IMR-90 (cell line): ENCODE results near the gene RNF213. TPM values are rescaled to one million over a fixed set of nuclear protein-coding genes. Genes with fewer than 3 reads are reported as not detected.

ENCODE experiments used
- ATAC-seq: fragments of 200-7000 bp; cut with Tn5 transposase; 2 replicates; pipeline ENCODE4 v1.9.1; 2020; ENCODE audit warnings: low read depth, mild to moderate bottlenecking, moderate library complexity
- BruUV-seq: library from RNA; stranded (reverse); fragments of 400-500 nt; replicated peaks from 2 replicates; lab custom pipeline; 2021; lab: Mats Ljungman, UMichigan
- CTCF ChIA-PET: fragments of 300-600 bp; formaldehyde crosslinking; extraction: SDS; loops from one replicate; lab custom pipeline; 2021; ENCODE audit warnings: antibody characterized with exemption; lab: Yijun Ruan, JAX
- POLR2A ChIA-PET: fragments of 300-600 bp; sonication (Branson Sonifier 250); formaldehyde crosslinking; loops from one replicate; lab custom pipeline; 2022; ENCODE audit warnings: antibody characterized with exemption; ENCODE audit not compliant: unreplicated experiment; lab: Charles Lee
- DNase-seq: peaks from one replicate; pipeline ENCODE4 v3.0.0; 2013
- H2AFZ ChIP-seq: replicated peaks from 2 replicates; pipeline ENCODE3; 2013; ENCODE audit warnings: low read length, mild to moderate bottlenecking; ENCODE audit not compliant: poor library complexity
- H2AK5ac ChIP-seq: 2 replicates; pipeline ENCODE4 v1.6.1; 2013; ENCODE audit warnings: low read depth, low read length, inconsistent platforms
- H2AK9ac ChIP-seq: replicated peaks from 2 replicates; pipeline ENCODE3; 2013; ENCODE audit warnings: mild to moderate bottlenecking, low read depth, low read length, moderate library complexity; ENCODE audit not compliant: poor library complexity
- H2BK120ac ChIP-seq: 2 replicates; pipeline ENCODE4 v1.6.1; 2013; ENCODE audit warnings: low read depth, low read length, inconsistent platforms
- H2BK15ac ChIP-seq: 3 replicates; pipeline ENCODE4 v1.6.1; 2013; ENCODE audit warnings: low read depth, low read length, inconsistent platforms
- H2BK20ac ChIP-seq: 2 replicates; pipeline ENCODE4 v1.6.1; 2013; ENCODE audit warnings: low read depth, mild to moderate bottlenecking, inconsistent platforms, low read length, moderate library complexity
- H2BK5ac ChIP-seq: 2 replicates; pipeline ENCODE4 v1.6.1; 2013; ENCODE audit warnings: mild to moderate bottlenecking, low read depth, low read length, inconsistent platforms; ENCODE audit not compliant: poor library complexity, severe bottlenecking
- H3K14ac ChIP-seq: replicated peaks from 2 replicates; pipeline ENCODE4 v1.6.1; 2013; ENCODE audit warnings: low read depth, low read length, inconsistent platforms
- H3K18ac ChIP-seq: 2 replicates; pipeline ENCODE4 v1.6.1; 2013; ENCODE audit warnings: low read depth, low read length, control low read depth
- H3K23ac ChIP-seq: 2 replicates; pipeline ENCODE4 v1.6.1; 2013; ENCODE audit warnings: low read depth, low read length, inconsistent platforms
- H3K27ac ChIP-seq: 2 replicates; pipeline ENCODE4 v1.5.1; 2013; ENCODE audit warnings: mild to moderate bottlenecking, control low read depth, low read length; ENCODE audit not compliant: insufficient read depth
- H3K27me3 ChIP-seq: 2 replicates; pipeline ENCODE4 v1.6.1; 2013; ENCODE audit warnings: low read length; ENCODE audit not compliant: control insufficient read depth, insufficient read depth
- H3K36me3 ChIP-seq: 2 replicates; pipeline ENCODE4 v1.6.1; 2013; ENCODE audit warnings: low read length, mixed read lengths; ENCODE audit not compliant: control insufficient read depth, insufficient read depth
- H3K4ac ChIP-seq: 2 replicates; pipeline ENCODE4 v1.6.1; 2013; ENCODE audit warnings: low read depth, low read length, inconsistent platforms
- H3K4me1 ChIP-seq: 2 replicates; pipeline ENCODE4 v1.6.1; 2013; ENCODE audit warnings: low read length, mixed read lengths; ENCODE audit not compliant: control insufficient read depth, insufficient read depth
- H3K4me2 ChIP-seq: 2 replicates; pipeline ENCODE4 v1.6.1; 2013; ENCODE audit warnings: low read depth, mild to moderate bottlenecking, control low read depth, low read length, moderate library complexity
- H3K4me3 ChIP-seq: 2 replicates; pipeline ENCODE4 v1.5.1; 2013; ENCODE audit warnings: low read depth, mild to moderate bottlenecking, control low read depth, low read length, moderate library complexity; ENCODE audit not compliant: insufficient read depth
- H3K56ac ChIP-seq: 2 replicates; pipeline ENCODE4 v1.6.1; 2013; ENCODE audit warnings: low read length, inconsistent platforms; ENCODE audit not compliant: insufficient read depth; ENCODE audit errors: extremely low read depth
- H3K79me1 ChIP-seq, 2 experiments: 2 replicates each; pipeline ENCODE4 v1.6.1; 2013; ENCODE audit warnings: low read length in 2 of 2, inconsistent platforms in 1 of 2, low read depth in 1 of 2
- H3K9ac ChIP-seq: 2 replicates; pipeline ENCODE4 v1.6.1; 2013; ENCODE audit warnings: low read depth, low read length, control low read depth
- H3K9me1 ChIP-seq: 2 replicates; pipeline ENCODE4 v1.6.1; 2013; ENCODE audit warnings: low read length, inconsistent platforms; ENCODE audit not compliant: insufficient read depth
- H3K9me3 ChIP-seq: 2 replicates; pipeline ENCODE4 v1.6.1; 2013; ENCODE audit warnings: low read length; ENCODE audit not compliant: control insufficient read depth, insufficient read depth
- H4K20me1 ChIP-seq: 2 replicates; pipeline ENCODE4 v1.6.1; 2013; ENCODE audit warnings: low read length, inconsistent platforms; ENCODE audit not compliant: insufficient read depth
- H4K5ac ChIP-seq: 2 replicates; pipeline ENCODE4 v1.6.1; 2013; ENCODE audit warnings: mild to moderate bottlenecking, low read depth, low read length, control low read depth
- H4K8ac ChIP-seq, 2 experiments: 2 replicates each; pipeline ENCODE4 v1.6.1; 2013; ENCODE audit warnings: low read depth in 2 of 2, low read length in 2 of 2, control low read depth in 1 of 2, inconsistent platforms in 1 of 2
- H4K91ac ChIP-seq: 2 replicates; pipeline ENCODE4 v1.6.1; 2013; ENCODE audit warnings: low read depth, low read length, inconsistent platforms; ENCODE audit not compliant: insufficient read depth
- BHLHE40 ChIP-seq: fragments of 150-350 bp; IDR thresholded peaks from 2 replicates; pipeline ENCODE4 v1.6.1; 2016; ENCODE audit warnings: mild to moderate bottlenecking, low read depth, low read length
- CEBPB ChIP-seq: IDR thresholded peaks from 2 replicates; pipeline ENCODE4 v1.6.1; 2012; ENCODE audit warnings: low read depth, low read length, improper control_type of control experiment
- MAFK ChIP-seq: IDR thresholded peaks from 2 replicates; pipeline ENCODE4 v1.6.1; 2012; ENCODE audit warnings: low read depth, low read length, improper control_type of control experiment
- MAZ ChIP-seq: IDR thresholded peaks from 2 replicates; pipeline ENCODE4 v1.6.1; 2012; ENCODE audit warnings: low read depth, mild to moderate bottlenecking, low read length, improper control_type of control experiment, moderate library complexity, borderline replicate concordance
- NFE2L2 ChIP-seq: fragments of 150-350 bp; IDR thresholded peaks from 2 replicates; pipeline ENCODE4 v1.6.1; 2016; ENCODE audit warnings: low read depth, mild to moderate bottlenecking, low read length
- POLR2A ChIP-seq: IDR thresholded peaks from 2 replicates; pipeline ENCODE4 v1.6.1; 2012; ENCODE audit warnings: mild to moderate bottlenecking, low read depth, low read length
- RAD21 ChIP-seq: IDR thresholded peaks from 2 replicates; pipeline ENCODE4 v1.6.1; 2012; ENCODE audit warnings: low read length, improper control_type of control experiment
- RFX5 ChIP-seq: IDR thresholded peaks from 2 replicates; pipeline ENCODE4 v1.8.0; 2012; ENCODE audit warnings: low read depth, mild to moderate bottlenecking, low read length, moderate library complexity
- SMC3 ChIP-seq: fragments of 150-350 bp; IDR thresholded peaks from 2 replicates; pipeline ENCODE4 v1.6.1; 2016; ENCODE audit warnings: low read depth, mild to moderate bottlenecking, antibody characterized with exemption, low read length, moderate library complexity
- WGBS, 2 experiments: methylation state at CpG; one replicate each; pipeline versions ENCODE4 v1.1.5 to v1.1.7; 2013; ENCODE audit warnings: missing lambda C conversion rate in 2 of 2; ENCODE audit not compliant: insufficient read length in 1 of 2; ENCODE audit errors: extremely low coverage in 2 of 2; 5-methylcytosine and 5-hydroxymethylcytosine counted together
- dilution Hi-C: fragments of 300-500 bp; cut with HindIII; formaldehyde crosslinking; loops from one replicate; pipeline ENCODE4 v1.14.3; 2018; ENCODE audit warnings: low sequenced_read_pairs; ENCODE audit not compliant: unreplicated experiment
- in situ Hi-C: fragments of 300-500 bp; cut with MboI; formaldehyde crosslinking; loops from 3 replicates; pipeline ENCODE4 v1.14.3; 2019; ENCODE audit warnings: low sequenced_read_pairs, inconsistent platforms, mixed read lengths
- intact Hi-C: fragments of 100-400 bp; cut with micrococcal nuclease; formaldehyde crosslinking; loops from 2 replicates; pipeline ENCODE4 v1.10.0; 2022
- polyA plus RNA-seq, 3 experiments: library from polyadenylated mRNA; depleted of rRNA; stranded (reverse); fragments of >200 nt; gene quantifications; 2 replicates each; pipeline ENCODE4 v1.2.3, GENCODE V29; 2012; ENCODE audit warnings: low replicate concordance in 1 of 3
- total RNA-seq: library from RNA; depleted of rRNA; stranded (reverse); fragments of >200 nt; gene quantifications from 2 replicates; pipeline ENCODE4 v1.2.3, GENCODE V29; 2012
- TF ChIP-seq, protein P1 (sequence below): fragments of 150-350 bp; IDR thresholded peaks from 2 replicates; pipeline ENCODE4 v1.6.1; 2017; ENCODE audit warnings: mild to moderate bottlenecking, antibody characterized with exemption, low read length, low read depth
- TF ChIP-seq, protein P2 (sequence below): conservative IDR thresholded peaks from 2 replicates; pipeline ENCODE4 v1.5.1; 2012; ENCODE audit warnings: mild to moderate bottlenecking, low read depth, low read length, improper control_type of control experiment

RNF213 gene
- total and polyA plus RNA-seq, 2 of the 4 experiments (the other 2 are of a cell fraction) = 23.4 to 36.0 TPM

GRCh38 chr17:80441598-80442322 is 181.1 kb downstream of the RNF213 start:
- no TSS peak for BruUV-seq
- dilution Hi-C loops (no loop called here), in situ Hi-C loops (no loop called here), intact Hi-C loops (no loop called here)
- no peak overlapping the region for H3K9ac ChIP-seq
- H2AK9ac ChIP-seq = peak overlapping the region; percentile 28
- no peak overlapping the region for H3K4me3 ChIP-seq
- H4K8ac ChIP-seq = no peak overlapping the region
- H3K79me1 ChIP-seq = no peaks in the 10 kb centered on the region
- no peak overlapping the region for H2AFZ ChIP-seq
- no peaks in the 10 kb centered on the region; the same call in none of the 2 replicates for H4K20me1 ChIP-seq
- ATAC-seq (no peak), DNase-seq (no peak)
- H3K23ac ChIP-seq = no peak overlapping the region
- no peak for TF ChIP-seq POLR2A
- TF ChIP-seq NFE2L2 = no peak
- no peak for TF ChIP-seq SMC3
- TF ChIP-seq RFX5 = no peak
- no peak for TF ChIP-seq MAFK
- TF ChIP-seq RAD21 = no peak
- TF ChIP-seq CEBPB = no peak
- no peak for TF ChIP-seq MAZ
- TF ChIP-seq, protein P1, sequence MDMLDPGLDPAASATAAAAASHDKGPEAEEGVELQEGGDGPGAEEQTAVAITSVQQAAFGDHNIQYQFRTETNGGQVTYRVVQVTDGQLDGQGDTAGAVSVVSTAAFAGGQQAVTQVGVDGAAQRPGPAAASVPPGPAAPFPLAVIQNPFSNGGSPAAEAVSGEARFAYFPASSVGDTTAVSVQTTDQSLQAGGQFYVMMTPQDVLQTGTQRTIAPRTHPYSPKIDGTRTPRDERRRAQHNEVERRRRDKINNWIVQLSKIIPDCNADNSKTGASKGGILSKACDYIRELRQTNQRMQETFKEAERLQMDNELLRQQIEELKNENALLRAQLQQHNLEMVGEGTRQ = no peak
- TF ChIP-seq BHLHE40 = no peak
- TF ChIP-seq, protein P2, sequence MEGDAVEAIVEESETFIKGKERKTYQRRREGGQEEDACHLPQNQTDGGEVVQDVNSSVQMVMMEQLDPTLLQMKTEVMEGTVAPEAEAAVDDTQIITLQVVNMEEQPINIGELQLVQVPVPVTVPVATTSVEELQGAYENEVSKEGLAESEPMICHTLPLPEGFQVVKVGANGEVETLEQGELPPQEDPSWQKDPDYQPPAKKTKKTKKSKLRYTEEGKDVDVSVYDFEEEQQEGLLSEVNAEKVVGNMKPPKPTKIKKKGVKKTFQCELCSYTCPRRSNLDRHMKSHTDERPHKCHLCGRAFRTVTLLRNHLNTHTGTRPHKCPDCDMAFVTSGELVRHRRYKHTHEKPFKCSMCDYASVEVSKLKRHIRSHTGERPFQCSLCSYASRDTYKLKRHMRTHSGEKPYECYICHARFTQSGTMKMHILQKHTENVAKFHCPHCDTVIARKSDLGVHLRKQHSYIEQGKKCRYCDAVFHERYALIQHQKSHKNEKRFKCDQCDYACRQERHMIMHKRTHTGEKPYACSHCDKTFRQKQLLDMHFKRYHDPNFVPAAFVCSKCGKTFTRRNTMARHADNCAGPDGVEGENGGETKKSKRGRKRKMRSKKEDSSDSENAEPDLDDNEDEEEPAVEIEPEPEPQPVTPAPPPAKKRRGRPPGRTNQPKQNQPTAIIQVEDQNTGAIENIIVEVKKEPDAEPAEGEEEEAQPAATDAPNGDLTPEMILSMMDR = no peak
- H3K36me3 ChIP-seq = no peaks in the 10 kb centered on the region
- no peak overlapping the region for H3K4me2 ChIP-seq
- H2BK5ac ChIP-seq = no peak overlapping the region
- no peak overlapping the region for H2AK5ac ChIP-seq
- peaks cover 4% of the 10 kb centered on the region for H3K4me1 ChIP-seq
- no peak overlapping the region for H2BK20ac ChIP-seq
- H3K27me3 ChIP-seq = peaks cover 11% of the 10 kb centered on the region; the same call in 1 of the 2 replicates
- no peak overlapping the region for H3K56ac ChIP-seq
- no peak overlapping the region for H2BK120ac ChIP-seq
- no peak overlapping the region for H4K91ac ChIP-seq
- no peak overlapping the region for H3K27ac ChIP-seq
- ChIA-PET POLR2A (no interaction called here), CTCF (no interaction called here)
- no peaks in the 10 kb centered on the region for H3K9me1 ChIP-seq
- H4K5ac ChIP-seq = no peak overlapping the region
- no peak overlapping the region for H3K18ac ChIP-seq
- 94% methylated on average over 3 of the region's 14 CpGs; no CpG with 5 or more reads in 1 of the 2 experiments for WGBS, 2 experiments
- H3K4ac ChIP-seq = no peak overlapping the region
- H3K9me3 ChIP-seq = no peaks in the 10 kb centered on the region
- H3K14ac ChIP-seq = no peak overlapping the region
- no peak overlapping the region for H2BK15ac ChIP-seq
